Lower leg skin (tissue), 4 donors: ENCODE measurements around the gene MGAM2. TPM values are rescaled to one million over a fixed set of nuclear protein-coding genes. Genes with fewer than 3 reads are reported as not detected.

Source experiments
- DNase-seq, 2 donors: peaks; one replicate each; pipeline ENCODE4 v3.0.0-alpha.2; 2019; ENCODE audit warnings: low spot score in 2 of 2
- H3K4me3 ChIP-seq: fragments of 200-600 bp; sonication (generic); 2 replicates; pipeline ENCODE4 v1.5.1; 2017; ENCODE audit warnings: mild to moderate bottlenecking, low read depth; ENCODE audit not compliant: poor library complexity, severe bottlenecking
- CTCF ChIP-seq, 3 donors: fragments of 450-650 bp; IDR thresholded peaks; one replicate each; pipeline ENCODE4 v1.5.1; 2016; ENCODE audit warnings: antibody characterized with exemption in 3 of 3, mild to moderate bottlenecking in 3 of 3, moderate library complexity in 2 of 3
- POLR2A ChIP-seq, 2 donors: fragments of 450-650 bp; IDR thresholded peaks; one replicate each; pipeline ENCODE4 v1.6.1; 2016 to 2017; ENCODE audit warnings: antibody characterized with exemption in 2 of 2, mild to moderate bottlenecking in 1 of 2, moderate library complexity in 1 of 2
- WGBS, 2 donors: methylation state at CpG; one replicate each; pipeline ENCODE4 v1.1.5; 2018; 5-methylcytosine and 5-hydroxymethylcytosine counted together
- intact Hi-C: fragments of 100-400 bp; cut with DNase I; formaldehyde crosslinking; loops from one replicate; pipeline ENCODE4 v1.15.0; 2023; ENCODE audit warnings: low total_unique reads
- total RNA-seq, 4 donors: library from RNA; depleted of rRNA; stranded (reverse); fragments of >200 nt; gene quantifications; one replicate each; pipeline ENCODE4 v1.1.0, GENCODE V29; 2016

The MGAM2 gene
- total RNA-seq, 4 donors from 2014 or later, result 0.29 to 0.39 TPM; not detected in 2

- TF ChIP-seq CTCF (IDR thresholded peaks at IDR 0.05) (no peak), POLR2A (IDR thresholded peaks at IDR 0.05) (no peak)
- WGBS, 2 donors, result 78 to 87% methylated on average over 1 of the region's 1 CpG
- no peak overlapping the region for H3K4me3 ChIP-seq
- no peak for DNase-seq
- intact Hi-C loops, result no loop called here
Measured at GRCh38 chr7:142180426-142180825, 68.9 kb downstream of the MGAM2 start.

GRCh38 chr7:142181211-142181610 is 69.7 kb downstream of the MGAM2 start:
- 67 to 72% methylated on average over 2 of the region's 2 CpGs for WGBS, 2 donors
- intact Hi-C loops, result no loop called here
- TF ChIP-seq CTCF (IDR thresholded peaks at IDR 0.05) (no peak), POLR2A (IDR thresholded peaks at IDR 0.05) (no peak)

GRCh38 chr7:142181966-142182365 is 70.4 kb downstream of the MGAM2 start:
- no peak for TF ChIP-seq CTCF (IDR thresholded peaks at IDR 0.05)
- TF ChIP-seq POLR2A (IDR thresholded peaks at IDR 0.05), result no peak

More at GRCh38 chr7:142181211-142181610, 69.7 kb downstream of the MGAM2 start:
- no peak for DNase-seq
- no peak overlapping the region for H3K4me3 ChIP-seq

GRCh38 chr7:142185069-142185468 is 73.6 kb downstream of the MGAM2 start:
- no peak for DNase-seq
- H3K4me3 ChIP-seq, result no peak overlapping the region
- 74 to 83% methylated on average over 3 of the region's 3 CpGs for WGBS, 2 donors
- intact Hi-C loops, result loop anchor here (5.0 kb wide), 1 partner anchor 208 kb away; no protein-coding TSS in a partner anchor
- TF ChIP-seq CTCF (IDR thresholded peaks at IDR 0.05), result no peak
- TF ChIP-seq POLR2A (IDR thresholded peaks at IDR 0.05), result no peak

More at GRCh38 chr7:142181966-142182365, 70.4 kb downstream of the MGAM2 start:
- WGBS, 2 donors, result 46 to 80% methylated on average over 1 of the region's 1 CpG
- intact Hi-C loops, result no loop called here
- no peak overlapping the region for H3K4me3 ChIP-seq
- DNase-seq, result no peak

- no peak for DNase-seq
- intact Hi-C loops, result loop anchor here (5.0 kb wide), 1 partner anchor 208 kb away; no protein-coding TSS in a partner anchor
- H3K4me3 ChIP-seq, result no peak overlapping the region
- WGBS, 2 donors, result 66% methylated on average over 5 of the region's 5 CpGs
- TF ChIP-seq CTCF (IDR thresholded peaks at IDR 0.05) (no peak), POLR2A (IDR thresholded peaks at IDR 0.05) (no peak)
Measured at GRCh38 chr7:142185801-142186200, 74.3 kb downstream of the MGAM2 start.

- 34 to 44% methylated on average over 2 of the region's 2 CpGs for WGBS, 2 donors
- H3K4me3 ChIP-seq, result no peak overlapping the region
- no peak for DNase-seq
- TF ChIP-seq CTCF (IDR thresholded peaks at IDR 0.05) (no peak), POLR2A (IDR thresholded peaks at IDR 0.05) (no peak)
- intact Hi-C loops, result loop anchor here (5.0 kb wide), 1 partner anchor 211 kb away; no protein-coding TSS in a partner anchor
Measured at GRCh38 chr7:142188154-142188553, 76.6 kb downstream of the MGAM2 start.
